Breast epithelium (tissue), 4 donors: ENCODE results near the gene LMOD3. TPM values are rescaled to one million over a fixed set of nuclear protein-coding genes. Genes with fewer than 3 reads are reported as not detected.

ENCODE experiments used
- DNase-seq, 2 donors: peaks; one replicate each; pipeline ENCODE4 v3.0.0-alpha.2; 2019; ENCODE audit warnings: low spot score in 2 of 2
- H3K27ac ChIP-seq, 2 donors: fragments of 200-600 bp; sonication (generic) in 1 of 2; one replicate each; pipeline ENCODE4 v1.5.1; 2016 to 2019; ENCODE audit warnings: mild to moderate bottlenecking in 1 of 2
- H3K27me3 ChIP-seq, 2 donors: fragments of 200-600 bp; sonication (generic) in 1 of 2; one replicate each; pipeline versions ENCODE4 v1.5.1 to v1.6.0; 2017 to 2019; ENCODE audit warnings: control low read depth in 1 of 2, mild to moderate bottlenecking in 1 of 2
- H3K36me3 ChIP-seq: fragments of 200-600 bp; one replicate; pipeline ENCODE4 v1.5.1; 2019
- H3K4me1 ChIP-seq, 2 donors: fragments of 200-600 bp; sonication (generic); one replicate each; pipeline ENCODE4 v1.5.1; 2016 to 2019; ENCODE audit warnings: control low read depth in 1 of 2
- H3K4me3 ChIP-seq, 3 donors: fragments of 200-600 bp; sonication (generic); 1 replicate in 2 of 3; 2 replicates in 1 of 3; pipeline ENCODE4 v1.5.1; 2016 to 2019; ENCODE audit warnings: mild to moderate bottlenecking in 3 of 3, moderate library complexity in 2 of 3
- H3K9me3 ChIP-seq, 2 donors: fragments of 200-600 bp; sonication (generic) in 1 of 2; one replicate each; pipeline ENCODE4 v1.5.1; 2016 to 2019; ENCODE audit warnings: control low read depth in 1 of 2
- POLR2A ChIP-seq: fragments of 450-650 bp; IDR thresholded peaks from one replicate; pipeline ENCODE4 v1.6.1; 2016; ENCODE audit warnings: antibody characterized with exemption, mild to moderate bottlenecking, moderate library complexity
- POLR2AphosphoS5 ChIP-seq, 3 donors: sonication (generic); formaldehyde crosslinking; IDR thresholded peaks; one replicate each; pipeline ENCODE4 v1.6.1; 2017; ENCODE audit warnings: antibody characterized with exemption in 3 of 3
- intact Hi-C: fragments of 100-400 bp; cut with DNase I; formaldehyde crosslinking; loops from one replicate; pipeline ENCODE4 v1.15.1; 2023; ENCODE audit warnings: low total_unique reads
- total RNA-seq, 3 donors: library from RNA; depleted of rRNA; stranded (reverse); fragments of >200 nt; gene quantifications; one replicate each; pipeline ENCODE4 v1.1.0, GENCODE V29; 2016
- TF ChIP-seq, protein P1 (sequence below), 3 donors: fragments of 450-650 bp; IDR thresholded peaks; one replicate each; pipeline ENCODE4 v1.5.1; 2016 to 2017; ENCODE audit warnings: antibody characterized with exemption in 3 of 3, mild to moderate bottlenecking in 3 of 3, moderate library complexity in 3 of 3

The LMOD3 gene
- total RNA-seq, 3 donors from 2014 or later = not detected

DNA sequence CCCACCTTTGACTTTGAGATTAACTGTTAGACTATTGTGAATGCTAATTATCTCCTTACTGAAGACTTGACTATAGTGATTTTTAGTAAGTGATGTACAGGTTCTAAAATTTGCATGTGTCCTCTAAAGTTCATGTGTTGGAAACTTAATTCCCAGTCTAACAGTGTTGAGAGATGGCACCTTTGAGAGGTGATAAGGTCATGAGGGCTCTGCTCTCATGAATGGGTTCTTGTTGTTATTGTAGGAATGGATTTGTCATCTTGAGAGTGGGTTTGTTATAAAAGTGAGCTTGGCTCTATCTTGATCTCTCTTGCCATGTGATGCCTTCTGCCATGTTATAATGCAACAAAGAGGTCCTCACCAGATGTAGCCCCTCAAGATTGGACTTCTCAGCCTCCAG is 18.9 kb upstream of the LMOD3 start:
- DNase-seq = no peak
- no peak overlapping the region for H3K27ac ChIP-seq
- no peaks in the 10 kb centered on the region for H3K4me1 ChIP-seq
- intact Hi-C loops = no loop called here
- H3K4me3 ChIP-seq = no peak overlapping the region
- TF ChIP-seq POLR2A (no peak), POLR2AphosphoS5 (IDR thresholded peaks at IDR 0.05) (no peak)
- TF ChIP-seq, protein P1, sequence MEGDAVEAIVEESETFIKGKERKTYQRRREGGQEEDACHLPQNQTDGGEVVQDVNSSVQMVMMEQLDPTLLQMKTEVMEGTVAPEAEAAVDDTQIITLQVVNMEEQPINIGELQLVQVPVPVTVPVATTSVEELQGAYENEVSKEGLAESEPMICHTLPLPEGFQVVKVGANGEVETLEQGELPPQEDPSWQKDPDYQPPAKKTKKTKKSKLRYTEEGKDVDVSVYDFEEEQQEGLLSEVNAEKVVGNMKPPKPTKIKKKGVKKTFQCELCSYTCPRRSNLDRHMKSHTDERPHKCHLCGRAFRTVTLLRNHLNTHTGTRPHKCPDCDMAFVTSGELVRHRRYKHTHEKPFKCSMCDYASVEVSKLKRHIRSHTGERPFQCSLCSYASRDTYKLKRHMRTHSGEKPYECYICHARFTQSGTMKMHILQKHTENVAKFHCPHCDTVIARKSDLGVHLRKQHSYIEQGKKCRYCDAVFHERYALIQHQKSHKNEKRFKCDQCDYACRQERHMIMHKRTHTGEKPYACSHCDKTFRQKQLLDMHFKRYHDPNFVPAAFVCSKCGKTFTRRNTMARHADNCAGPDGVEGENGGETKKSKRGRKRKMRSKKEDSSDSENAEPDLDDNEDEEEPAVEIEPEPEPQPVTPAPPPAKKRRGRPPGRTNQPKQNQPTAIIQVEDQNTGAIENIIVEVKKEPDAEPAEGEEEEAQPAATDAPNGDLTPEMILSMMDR (IDR thresholded peaks at IDR 0.05) = no peak
- no peaks in the 10 kb centered on the region for H3K9me3 ChIP-seq
- H3K27me3 ChIP-seq = no peaks in the 10 kb centered on the region
- H3K36me3 ChIP-seq = no peaks in the 10 kb centered on the region

DNA sequence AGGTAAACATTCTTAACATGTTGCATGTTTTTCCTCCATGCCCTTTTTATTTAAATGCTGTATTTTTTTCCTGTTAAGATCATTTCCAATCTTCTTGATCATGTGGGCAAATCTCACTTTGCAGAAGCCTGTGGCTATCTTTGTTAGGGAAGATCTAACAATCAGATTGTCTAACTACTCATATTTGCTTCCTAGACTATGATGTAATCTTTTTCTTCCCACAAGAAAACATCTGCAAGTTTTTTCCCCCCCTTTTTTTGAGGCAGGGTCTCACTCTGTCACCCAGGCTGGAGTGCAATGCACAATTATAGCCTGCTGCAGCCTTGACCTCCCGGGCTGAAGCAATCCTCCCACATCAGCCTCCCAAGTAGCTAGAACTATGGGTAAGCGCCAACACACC is 15.0 kb upstream of the LMOD3 start:
- no peaks in the 10 kb centered on the region for H3K36me3 ChIP-seq
- DNase-seq = no peak
- H3K27ac ChIP-seq = no peak overlapping the region
- H3K4me3 ChIP-seq = no peak overlapping the region
- H3K4me1 ChIP-seq = no peaks in the 10 kb centered on the region
- H3K9me3 ChIP-seq = no peaks in the 10 kb centered on the region
- intact Hi-C loops = no loop called here
- no peak for TF ChIP-seq POLR2A
- TF ChIP-seq POLR2AphosphoS5 (IDR thresholded peaks at IDR 0.05) = no peak
- TF ChIP-seq, protein P1 (IDR thresholded peaks at IDR 0.05) = no peak
- H3K27me3 ChIP-seq = no peaks in the 10 kb centered on the region

DNA sequence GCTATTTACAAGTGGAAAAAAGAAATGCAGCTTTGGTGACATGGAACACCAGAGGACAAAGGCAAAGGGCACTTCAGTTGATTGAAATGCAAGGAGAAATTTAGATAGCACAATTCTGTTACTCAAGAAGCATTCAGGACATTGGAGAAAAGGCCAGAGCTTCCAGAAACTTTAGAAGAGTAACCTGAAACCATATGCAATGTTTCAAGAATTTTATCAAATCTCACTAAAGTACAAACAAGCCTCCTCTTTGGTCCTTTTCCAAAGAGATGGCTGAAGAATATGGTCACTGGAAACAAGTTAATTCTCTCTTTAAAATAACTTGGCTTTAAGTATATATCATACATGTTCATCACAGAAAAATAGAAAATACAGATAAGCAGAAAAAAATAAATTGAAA is 14.6 kb upstream of the LMOD3 start:
- Histone ChIP-seq H3K27me3 (no peaks in the 10 kb centered on the region), H3K9me3 (no peaks in the 10 kb centered on the region), H3K4me3 (no peak overlapping the region), H3K27ac (no peak overlapping the region), H3K4me1 (no peaks in the 10 kb centered on the region), H3K36me3 (no peaks in the 10 kb centered on the region)
- TF ChIP-seq POLR2AphosphoS5 (IDR thresholded peaks at IDR 0.05) = no peak
- TF ChIP-seq POLR2A = no peak
- intact Hi-C loops = no loop called here
- no peak for DNase-seq

DNA sequence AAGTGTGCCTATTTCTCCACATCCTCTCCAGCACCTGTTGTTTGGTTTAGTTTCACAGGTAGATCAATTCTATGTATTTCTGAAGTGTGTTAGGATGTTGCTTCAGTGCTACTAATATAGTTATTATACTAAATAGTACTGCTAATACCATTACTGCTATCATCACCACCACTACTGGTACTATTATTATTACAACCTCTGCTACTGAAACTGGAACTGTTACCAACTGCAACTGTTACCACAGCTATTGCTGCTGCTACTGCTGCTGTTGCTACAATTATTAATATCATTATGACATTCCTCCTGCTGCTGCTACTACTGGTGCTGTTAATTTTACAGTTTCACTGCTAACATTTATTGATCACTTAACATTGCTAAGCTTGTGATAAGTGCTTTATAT is 8.3 kb upstream of the LMOD3 start:
- no peak for DNase-seq
- TF ChIP-seq POLR2AphosphoS5 (IDR thresholded peaks at IDR 0.05) (no peak), POLR2A (no peak)
- TF ChIP-seq, protein P1 (IDR thresholded peaks at IDR 0.05) = no peak
- no peaks in the 10 kb centered on the region for H3K9me3 ChIP-seq
- H3K4me1 ChIP-seq = no peaks in the 10 kb centered on the region
- no peak overlapping the region for H3K27ac ChIP-seq
- no peaks in the 10 kb centered on the region for H3K27me3 ChIP-seq
- intact Hi-C loops = no loop called here
- no peaks in the 10 kb centered on the region for H3K36me3 ChIP-seq
- H3K4me3 ChIP-seq = no peak overlapping the region

DNA sequence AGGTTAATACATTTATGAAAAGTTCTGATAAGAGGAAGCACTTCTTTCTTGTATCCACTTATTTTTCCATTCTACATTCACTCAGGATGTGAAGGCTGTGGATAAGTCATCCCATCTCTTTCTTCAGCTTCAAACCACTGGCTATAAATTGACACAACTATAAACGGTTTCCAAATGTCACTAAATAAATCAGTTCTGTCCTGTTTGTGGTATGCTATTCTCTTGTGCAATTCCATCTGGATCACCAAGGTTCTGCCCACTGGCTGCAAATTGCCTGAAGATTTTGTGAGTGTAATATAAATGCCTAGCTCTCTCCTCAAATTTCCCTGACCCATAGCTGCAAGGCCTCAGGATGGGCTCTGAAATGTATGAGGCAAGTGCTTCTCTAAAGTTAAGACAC is 7.1 kb upstream of the LMOD3 start:
- H3K27me3 ChIP-seq = no peaks in the 10 kb centered on the region
- no peak for DNase-seq
- no peak overlapping the region for H3K4me3 ChIP-seq
- TF ChIP-seq, protein P1 (IDR thresholded peaks at IDR 0.05) = no peak
- TF ChIP-seq POLR2A (no peak), POLR2AphosphoS5 (IDR thresholded peaks at IDR 0.05) (no peak)
- H3K9me3 ChIP-seq = no peaks in the 10 kb centered on the region
- no peak overlapping the region for H3K27ac ChIP-seq
- no peaks in the 10 kb centered on the region for H3K4me1 ChIP-seq
- intact Hi-C loops = no loop called here
- no peaks in the 10 kb centered on the region for H3K36me3 ChIP-seq

DNA sequence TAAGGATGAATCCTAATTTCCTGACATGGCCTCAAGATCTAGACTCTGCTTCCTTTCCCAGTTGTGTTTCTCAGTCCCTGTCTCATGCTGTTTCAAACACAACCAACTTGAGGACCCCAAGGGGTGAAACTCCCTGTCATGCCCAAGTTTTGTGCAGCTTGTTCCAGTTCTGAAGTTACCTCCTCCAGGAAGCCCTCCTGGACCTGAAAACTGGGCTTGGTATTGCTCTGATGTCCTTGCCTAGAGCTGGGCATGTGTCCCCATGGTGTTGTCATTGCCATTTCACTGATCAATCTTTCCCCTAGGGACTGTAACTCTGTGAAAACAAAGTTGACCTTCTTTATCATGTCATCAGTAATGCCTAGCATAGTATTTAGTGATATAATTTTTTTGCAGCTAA is 6.1 kb upstream of the LMOD3 start:
- Histone ChIP-seq H3K9me3 (no peaks in the 10 kb centered on the region), H3K4me1 (no peaks in the 10 kb centered on the region), H3K27ac (no peak overlapping the region), H3K36me3 (no peaks in the 10 kb centered on the region), H3K4me3 (no peak overlapping the region), H3K27me3 (no peaks in the 10 kb centered on the region)
- intact Hi-C loops = no loop called here
- TF ChIP-seq POLR2AphosphoS5 (IDR thresholded peaks at IDR 0.05) = no peak
- TF ChIP-seq, protein P1 (IDR thresholded peaks at IDR 0.05) = no peak
- no peak for TF ChIP-seq POLR2A
- DNase-seq = no peak
